CD4-positive, alpha-beta T cell (primary cell): ENCODE results near the gene PAPPA. TPM values are rescaled to one million over a fixed set of nuclear protein-coding genes. Genes with fewer than 3 reads are reported as not detected.

ENCODE experiments used
- ATAC-seq: fragments of 200-7000 bp; cut with Tn5 transposase; one replicate; pipeline ENCODE4 v1.10.0; 2022; ENCODE audit warnings: mild to moderate bottlenecking; ENCODE audit not compliant: poor library complexity
- CTCF ChIA-PET: fragments of 350-600 bp; sonication (Branson Sonifier 250); formaldehyde crosslinking; loops from one replicate; lab custom pipeline; 2021; ENCODE audit warnings: antibody characterized with exemption, inconsistent platforms; lab: Charles Lee
- POLR2A ChIA-PET: fragments of 350-600 bp; sonication (Branson Sonifier 250); formaldehyde crosslinking; loops from one replicate; lab custom pipeline; 2021; ENCODE audit warnings: antibody characterized with exemption, inconsistent platforms; lab: Charles Lee
- DNase-seq, 14 experiments: peaks; one replicate each; pipeline ENCODE4 v3.0.0-alpha.2; 2013 to 2020; ENCODE audit warnings: mixed read lengths in 2 of 14
- H3K27ac ChIP-seq, 2 donors: one replicate each; pipeline versions ENCODE4 v1.5.1 to v1.7.0; 2013; ENCODE audit warnings: low read length in 2 of 2, low read depth in 1 of 2, mild to moderate bottlenecking in 1 of 2
- H3K27me3 ChIP-seq, 2 experiments: 1 replicate in 1 of 2; 2 replicates in 1 of 2; pipeline versions ENCODE4 v1.6.1 to v1.7.0; 2013; ENCODE audit warnings: low read length in 2 of 2, control low read depth in 1 of 2, mild to moderate bottlenecking in 1 of 2, moderate library complexity in 1 of 2; ENCODE audit not compliant: insufficient read depth in 2 of 2, control insufficient read depth in 1 of 2
- H3K36me3 ChIP-seq: one replicate; pipeline ENCODE4 v1.6.1; 2013; ENCODE audit warnings: low read length, control low read depth; ENCODE audit not compliant: insufficient read depth
- H3K4me1 ChIP-seq: one replicate; pipeline ENCODE4 v1.6.1; 2013; ENCODE audit warnings: low read length, control low read depth; ENCODE audit not compliant: insufficient read depth
- H3K4me3 ChIP-seq: one replicate; pipeline ENCODE4 v1.5.1; 2013; ENCODE audit warnings: mild to moderate bottlenecking, low read length, moderate library complexity
- H3K9me3 ChIP-seq, 2 experiments: 1 replicate in 1 of 2; 2 replicates in 1 of 2; pipeline versions ENCODE4 v1.6.1 to v1.7.0; 2013; ENCODE audit warnings: low read length in 2 of 2, mild to moderate bottlenecking in 2 of 2, control low read depth in 1 of 2, moderate library complexity in 1 of 2; ENCODE audit not compliant: control insufficient read depth in 1 of 2, insufficient read depth in 1 of 2
- H3K27ac Mint-ChIP-seq: one replicate; pipeline ENCODE4 v1.8.0; 2020; ENCODE audit warnings: mixed read lengths
- H3K27me3 Mint-ChIP-seq: one replicate; pipeline ENCODE4 v1.8.0; 2021; ENCODE audit warnings: mixed read lengths
- H3K36me3 Mint-ChIP-seq: one replicate; pipeline ENCODE4 v1.8.0; 2021; ENCODE audit warnings: low read depth, mixed read lengths
- H3K4me1 Mint-ChIP-seq: one replicate; pipeline ENCODE4 v1.8.0; 2021; ENCODE audit warnings: low read depth, mixed read lengths
- H3K4me3 Mint-ChIP-seq: one replicate; pipeline ENCODE4 v1.8.0; 2020; ENCODE audit warnings: mild to moderate bottlenecking, mixed read lengths
- H3K9me3 Mint-ChIP-seq: one replicate; pipeline ENCODE4 v1.8.0; 2020; ENCODE audit warnings: mixed read lengths
- intact Hi-C, 2 experiments: fragments of 100-400 bp; cut with DNase I in 1 of 2; cut with micrococcal nuclease in 1 of 2; formaldehyde crosslinking; loops; one replicate each; pipeline versions ENCODE4 v1.15.1 to v1.9.0; 2023 to 2025; cut with DNase I, micrococcal nuclease
- total RNA-seq, 174 experiments: library from RNA in 2 of 174; stranded (reverse) in 2 of 174; gene quantifications; one replicate each; pipeline ENCODE4 v1.2.3 and lab custom pipeline; 2021 to 2026
- TF ChIP-seq, protein P1 (sequence below): fragments of 200-600 bp; IDR thresholded peaks from one replicate; pipeline ENCODE4 v1.8.0; 2022; ENCODE audit warnings: antibody characterized with exemption, mild to moderate bottlenecking

PAPPA gene
- total RNA-seq, 2 experiments from 2014 or later, result 0.03 TPM; not detected in 1

DNA sequence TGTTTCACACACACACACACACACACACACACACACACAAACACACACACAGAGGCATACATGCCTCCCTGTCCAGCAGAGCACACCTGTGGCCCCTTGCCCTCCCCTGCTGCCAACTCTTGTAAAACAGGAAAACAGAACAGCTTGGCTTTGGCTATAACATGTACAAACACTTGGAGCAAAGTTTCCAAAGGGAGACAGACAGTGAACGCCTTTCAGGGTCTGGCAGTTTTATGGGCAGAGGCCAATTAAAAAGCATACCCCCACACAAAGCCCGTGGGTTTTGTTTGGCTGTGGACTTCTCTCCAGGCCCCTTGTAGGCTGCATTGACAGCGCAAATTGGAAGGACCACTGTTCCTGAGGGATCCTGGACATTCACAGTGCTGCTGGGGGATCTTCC lies 265.6 kb downstream of the PAPPA start:
- H3K4me1 ChIP-seq, result no peaks in the 10 kb centered on the region
- ATAC-seq (no peak), DNase-seq (no peak)
- peaks cover 22% of the 10 kb centered on the region for H3K36me3 Mint-ChIP-seq
- TF ChIP-seq, protein P1, sequence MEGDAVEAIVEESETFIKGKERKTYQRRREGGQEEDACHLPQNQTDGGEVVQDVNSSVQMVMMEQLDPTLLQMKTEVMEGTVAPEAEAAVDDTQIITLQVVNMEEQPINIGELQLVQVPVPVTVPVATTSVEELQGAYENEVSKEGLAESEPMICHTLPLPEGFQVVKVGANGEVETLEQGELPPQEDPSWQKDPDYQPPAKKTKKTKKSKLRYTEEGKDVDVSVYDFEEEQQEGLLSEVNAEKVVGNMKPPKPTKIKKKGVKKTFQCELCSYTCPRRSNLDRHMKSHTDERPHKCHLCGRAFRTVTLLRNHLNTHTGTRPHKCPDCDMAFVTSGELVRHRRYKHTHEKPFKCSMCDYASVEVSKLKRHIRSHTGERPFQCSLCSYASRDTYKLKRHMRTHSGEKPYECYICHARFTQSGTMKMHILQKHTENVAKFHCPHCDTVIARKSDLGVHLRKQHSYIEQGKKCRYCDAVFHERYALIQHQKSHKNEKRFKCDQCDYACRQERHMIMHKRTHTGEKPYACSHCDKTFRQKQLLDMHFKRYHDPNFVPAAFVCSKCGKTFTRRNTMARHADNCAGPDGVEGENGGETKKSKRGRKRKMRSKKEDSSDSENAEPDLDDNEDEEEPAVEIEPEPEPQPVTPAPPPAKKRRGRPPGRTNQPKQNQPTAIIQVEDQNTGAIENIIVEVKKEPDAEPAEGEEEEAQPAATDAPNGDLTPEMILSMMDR, result no peak
- no peak overlapping the region for H3K27ac ChIP-seq
- intact Hi-C loops, result no loop called here
- no peaks in the 10 kb centered on the region for H3K27me3 Mint-ChIP-seq
- no peaks in the 10 kb centered on the region for H3K36me3 ChIP-seq
- no peaks in the 10 kb centered on the region for H3K27me3 ChIP-seq
- ChIA-PET CTCF (no interaction called here), POLR2A (no interaction called here)
- no peak overlapping the region for H3K4me3 Mint-ChIP-seq
- no peaks in the 10 kb centered on the region for H3K9me3 Mint-ChIP-seq
- no peaks in the 10 kb centered on the region for H3K4me1 Mint-ChIP-seq
- H3K4me3 ChIP-seq, result no peak overlapping the region
- H3K9me3 ChIP-seq, result no peaks in the 10 kb centered on the region
- no peak overlapping the region for H3K27ac Mint-ChIP-seq

GRCh38 chr9:116420993-116421538 lies 267.5 kb downstream of the PAPPA start:
- H3K4me1 ChIP-seq, result no peaks in the 10 kb centered on the region
- no peaks in the 10 kb centered on the region for H3K27me3 ChIP-seq
- H3K27ac ChIP-seq, result no peak overlapping the region
- H3K36me3 ChIP-seq, result no peaks in the 10 kb centered on the region
- Mint-ChIP-seq H3K4me3 (no peak overlapping the region), H3K36me3 (peaks cover 25% of the 10 kb centered on the region), H3K27me3 (no peaks in the 10 kb centered on the region), H3K27ac (no peak overlapping the region), H3K4me1 (no peaks in the 10 kb centered on the region), H3K9me3 (no peaks in the 10 kb centered on the region)
- H3K4me3 ChIP-seq, result no peak overlapping the region
- DNase-seq (no peak), ATAC-seq (no peak)
- POLR2A ChIA-PET, result no interaction called here
- TF ChIP-seq, protein P1, result no peak
- no peaks in the 10 kb centered on the region for H3K9me3 ChIP-seq
- intact Hi-C loops, result no loop called here
- CTCF ChIA-PET, result no interaction called here

- no peaks in the 10 kb centered on the region for H3K9me3 ChIP-seq
- Mint-ChIP-seq H3K4me3 (no peak overlapping the region), H3K27me3 (no peaks in the 10 kb centered on the region), H3K4me1 (no peaks in the 10 kb centered on the region), H3K9me3 (no peaks in the 10 kb centered on the region), H3K27ac (no peak overlapping the region), H3K36me3 (peaks cover 25% of the 10 kb centered on the region)
- ChIA-PET CTCF (no interaction called here), POLR2A (no interaction called here)
- ATAC-seq, result no peak
- TF ChIP-seq, protein P1, result no peak
- no peak overlapping the region for H3K4me3 ChIP-seq
- no peaks in the 10 kb centered on the region for H3K36me3 ChIP-seq
- no peak for DNase-seq
- H3K4me1 ChIP-seq, result no peaks in the 10 kb centered on the region
- intact Hi-C loops, result no loop called here
- no peaks in the 10 kb centered on the region for H3K27me3 ChIP-seq
- H3K27ac ChIP-seq, result no peak overlapping the region
These were observed 268.8 kb downstream of the PAPPA start for GRCh38 chr9:116422119-116422979.
